GM19351 (cell line): Measurements from ENCODE around the gene IKZF2.

Experiments used
- ATAC-seq: cut with Tn5 transposase; IDR thresholded peaks from one replicate; pipeline ENCODE4 v1.9.1; 2021; ENCODE audit warnings: mild to moderate bottlenecking, moderate library complexity; ENCODE audit not compliant: unreplicated experiment

IKZF2 gene

DNA sequence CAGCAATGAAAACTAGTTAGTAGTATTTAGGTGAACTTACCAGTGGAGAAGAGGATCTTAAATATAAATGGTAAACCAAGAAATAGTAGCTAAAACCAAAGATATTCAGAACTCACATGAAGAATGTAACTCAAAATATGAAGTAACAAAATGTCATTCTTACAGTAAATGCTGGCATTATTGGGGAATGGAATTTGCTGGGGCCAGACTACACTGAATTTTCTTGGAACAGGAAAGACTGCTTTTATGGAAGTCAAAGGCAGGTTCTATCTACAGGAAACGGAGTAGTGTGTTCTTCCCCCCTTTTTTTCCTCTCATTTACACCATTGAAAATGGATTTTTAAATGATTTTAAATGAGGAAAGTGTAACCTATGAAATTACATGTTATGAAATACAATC, 188.7 kb downstream of the IKZF2 start:
- ATAC-seq = no peak

DNA sequence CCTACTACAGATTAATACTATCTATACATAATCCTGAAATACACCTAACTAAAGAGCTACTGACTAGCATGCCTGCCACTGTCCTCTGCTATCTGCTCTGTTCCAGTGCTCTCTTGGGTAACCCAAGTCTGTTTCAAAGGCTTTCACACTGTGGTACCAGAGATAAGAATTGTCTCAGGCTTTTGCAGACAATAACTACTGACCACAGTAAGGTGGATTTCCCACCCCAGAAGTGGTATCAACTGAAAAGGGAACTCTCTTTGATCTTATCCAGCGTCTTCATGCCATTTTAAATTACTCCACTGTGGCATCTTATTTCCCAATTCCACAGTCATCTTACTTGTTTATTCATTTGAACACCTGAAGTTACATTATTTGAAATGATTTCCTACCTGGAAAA, 190.2 kb downstream of the IKZF2 start:
- ATAC-seq = peak; percentile 68

DNA sequence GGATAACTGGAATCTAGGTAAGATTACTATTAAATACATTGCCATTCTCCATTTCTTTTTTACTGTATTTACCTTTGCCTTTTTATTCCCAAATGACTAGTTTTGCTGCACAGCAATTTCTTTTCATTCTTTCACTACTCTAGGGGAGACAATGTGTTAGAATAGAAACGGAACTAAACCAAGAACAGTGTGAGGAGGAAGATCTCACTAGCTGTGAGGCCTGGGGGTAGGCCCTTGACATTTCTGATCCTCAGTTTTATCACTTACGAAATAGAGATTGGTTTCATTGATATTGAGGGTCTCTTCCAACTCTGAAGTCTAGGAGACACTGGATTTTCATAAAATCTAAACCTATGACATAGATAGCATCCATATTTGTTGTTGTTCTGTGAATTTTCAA, 191.1 kb downstream of the IKZF2 start:
- no peak for ATAC-seq

DNA sequence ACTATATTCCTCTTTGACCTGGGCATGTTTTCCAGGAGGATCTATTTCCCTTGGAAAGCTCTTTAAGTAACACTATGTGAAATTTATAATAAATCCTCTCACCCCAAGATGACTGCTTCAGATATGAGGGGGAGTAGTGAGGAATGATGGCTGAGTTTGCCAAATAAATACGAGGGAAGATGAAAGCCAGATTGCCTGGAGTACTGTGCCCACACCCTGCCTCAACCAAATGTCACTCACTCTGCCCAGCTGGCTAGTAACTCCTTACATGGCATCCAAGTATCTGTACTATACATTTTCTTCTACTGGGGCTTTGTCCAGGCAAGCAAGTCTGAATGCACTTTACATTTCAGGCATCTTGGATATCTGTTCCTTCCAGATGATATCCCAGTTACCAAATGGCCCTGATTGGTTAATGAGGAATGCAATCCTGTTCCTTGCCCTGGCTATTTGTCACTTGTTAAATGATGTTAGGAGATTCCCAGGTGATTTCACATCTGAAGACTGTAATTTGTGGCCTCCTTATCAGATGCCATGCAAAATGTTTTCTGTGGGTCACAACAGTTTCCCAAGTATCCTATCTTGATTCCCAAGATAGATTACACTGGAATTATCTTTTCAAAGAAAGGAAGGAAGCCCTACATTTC, 191.8 kb downstream of the IKZF2 start:
- ATAC-seq = no peak

DNA sequence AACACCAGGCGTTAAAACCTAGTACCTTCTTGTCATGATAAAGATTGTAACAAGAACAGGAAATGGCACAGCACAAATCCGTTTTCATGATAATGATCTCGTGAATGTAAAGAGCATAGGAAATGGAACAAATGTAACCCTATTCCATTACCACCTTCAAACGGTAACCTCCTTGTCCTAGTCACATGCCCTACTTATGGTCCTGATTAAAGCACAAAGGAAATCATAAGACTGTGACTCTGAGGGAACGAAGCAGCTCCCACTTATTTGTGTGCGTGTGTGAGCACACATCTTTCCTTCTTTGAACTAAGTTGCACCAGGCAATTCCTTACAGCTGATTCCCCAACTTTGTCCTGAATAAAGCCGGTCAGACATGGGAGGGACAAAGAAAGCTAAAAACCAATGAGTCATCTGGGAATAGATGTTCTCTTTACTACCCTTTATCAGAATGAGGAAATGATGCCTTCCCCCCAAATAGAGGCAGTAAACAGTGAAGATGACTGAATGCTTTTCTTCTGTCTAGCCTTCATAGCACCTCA, 192.6 kb downstream of the IKZF2 start:
- no peak for ATAC-seq

DNA sequence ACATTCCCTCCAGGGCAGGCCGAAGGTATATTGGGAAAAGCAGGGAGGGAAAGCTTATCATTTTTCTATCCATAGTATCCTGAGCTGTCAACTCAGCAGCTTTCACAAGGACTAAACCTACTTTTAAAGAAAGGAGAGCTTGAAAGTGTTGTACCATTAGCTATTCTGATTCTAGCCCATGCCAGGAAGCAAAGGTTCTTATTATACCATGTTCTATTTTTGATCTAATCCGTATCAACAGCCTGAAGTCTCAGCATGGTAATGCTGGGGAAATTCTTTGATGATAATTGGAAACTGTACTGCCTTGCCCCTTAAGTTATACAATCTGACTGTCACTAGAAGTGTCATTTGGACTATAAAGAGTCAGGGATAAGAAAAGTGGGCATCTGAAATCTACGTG, 193.3 kb downstream of the IKZF2 start:
- no peak for ATAC-seq

DNA sequence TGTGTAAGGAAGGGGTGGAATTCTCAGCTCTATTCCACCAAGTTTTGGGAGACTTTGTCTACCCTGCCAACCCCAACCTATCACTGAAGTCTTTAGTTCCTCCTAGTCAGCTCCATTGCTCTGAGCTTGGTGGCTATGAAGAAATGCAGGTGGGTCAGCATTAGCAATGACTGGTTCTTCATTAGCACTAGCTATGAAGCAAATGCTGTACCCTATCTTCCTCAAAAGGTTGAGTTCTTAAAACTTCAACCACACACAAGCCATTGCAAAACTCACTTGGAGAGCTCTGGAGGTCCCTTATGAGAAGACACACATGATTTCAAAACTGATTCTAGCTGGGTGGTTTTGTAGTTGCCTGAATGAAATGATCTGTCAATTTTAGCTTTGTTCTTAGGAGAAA, 193.8 kb downstream of the IKZF2 start:
- ATAC-seq = no peak

DNA sequence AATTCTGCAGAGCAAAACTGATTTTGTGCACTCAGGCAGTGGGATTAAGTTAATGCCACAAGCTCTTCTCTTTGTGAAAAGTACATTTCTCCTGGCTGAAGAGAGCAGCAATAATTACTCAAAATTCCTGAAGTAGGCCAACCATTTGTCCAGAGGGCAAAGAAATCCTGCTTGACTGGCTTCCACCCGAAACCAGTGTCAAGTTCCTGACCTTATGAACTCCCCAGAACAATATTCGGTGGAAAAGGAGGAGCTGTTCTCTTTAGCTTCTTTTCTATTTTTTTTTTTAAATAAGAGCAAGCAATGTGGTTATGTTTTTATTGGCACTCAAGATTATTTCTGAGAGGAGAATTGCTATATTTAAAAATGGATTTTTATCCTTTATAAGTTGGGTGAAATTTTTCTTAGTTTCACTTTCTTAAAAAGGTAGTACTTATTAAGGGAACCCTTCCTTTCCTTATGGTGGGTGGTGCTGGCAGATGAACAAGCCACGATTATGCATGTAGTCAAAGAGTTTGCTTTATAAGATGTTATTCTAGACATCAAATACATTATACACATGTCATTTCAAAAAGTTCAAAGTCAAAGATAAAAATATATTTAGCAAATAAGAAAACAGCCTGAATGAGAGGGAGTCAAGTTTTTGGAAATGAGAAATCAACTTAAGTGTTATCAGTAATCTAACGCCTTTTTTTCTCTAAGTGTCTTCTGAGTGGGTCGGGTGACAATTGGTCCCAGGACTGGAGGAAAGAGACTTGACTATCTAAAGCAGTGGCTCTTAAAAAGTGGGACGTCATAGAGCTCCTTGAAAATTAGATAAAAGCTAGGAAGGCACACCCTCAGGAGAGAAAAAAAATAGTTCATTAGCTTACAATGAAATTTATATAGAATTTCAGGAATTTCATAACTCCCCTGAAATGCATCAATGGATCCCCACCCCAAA, 194.5 kb downstream of the IKZF2 start:
- ATAC-seq = no peak

DNA sequence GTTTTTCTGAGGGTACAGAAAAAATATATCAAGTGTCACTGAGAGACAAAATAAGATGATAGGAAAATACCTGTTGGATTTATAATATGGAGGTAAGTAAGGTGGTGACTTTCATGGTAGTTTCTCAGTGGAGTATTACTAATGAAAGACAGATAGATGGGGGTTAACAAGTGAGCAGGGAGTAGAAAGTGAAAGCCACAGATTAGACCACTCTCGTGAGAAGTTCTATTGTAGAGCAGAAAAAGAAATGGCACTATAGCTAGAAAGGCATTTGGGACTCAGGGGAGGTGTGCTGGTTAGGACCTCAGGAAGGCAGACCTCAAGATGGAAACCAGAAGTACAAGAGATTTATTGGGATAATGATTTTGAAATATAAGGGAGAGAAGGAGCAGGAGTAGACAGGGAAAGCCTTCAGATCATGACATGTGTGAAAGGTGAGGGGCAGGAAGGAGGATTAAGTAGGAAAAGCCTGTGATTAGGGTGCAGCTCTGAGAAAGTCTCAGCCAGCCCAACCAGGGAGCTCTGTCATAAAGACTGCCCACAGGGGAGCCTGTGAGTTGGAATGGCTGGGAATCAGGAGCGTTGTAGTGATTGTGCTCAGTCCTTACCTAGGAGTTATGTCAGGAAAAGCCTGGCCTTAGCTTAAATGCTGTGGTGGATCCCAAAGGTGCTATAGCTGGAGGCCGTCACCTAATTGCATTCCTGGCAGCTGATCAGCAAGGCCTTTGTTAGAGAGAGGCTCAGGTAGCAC, 198.1 kb downstream of the IKZF2 start:
- peak; percentile 92 for ATAC-seq

DNA sequence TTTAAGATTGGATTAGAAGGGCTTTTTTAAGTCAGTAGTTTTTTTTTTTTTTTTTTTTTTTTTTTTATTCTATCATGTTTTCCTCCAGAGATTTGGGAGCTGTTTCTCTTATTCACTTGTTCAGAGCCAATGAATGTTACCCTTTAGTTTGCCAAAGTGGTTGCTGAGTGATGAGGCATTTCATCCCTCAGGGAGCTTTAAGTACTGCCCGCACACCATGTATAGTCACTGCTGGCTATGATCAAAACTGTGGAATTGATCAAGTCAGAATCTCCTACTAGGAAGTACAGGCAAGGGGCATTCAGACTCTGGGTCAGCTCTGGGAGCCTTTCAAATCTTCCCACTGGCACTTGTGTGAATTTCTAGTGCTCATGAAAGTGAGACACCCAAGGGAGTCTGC, 201.6 kb downstream of the IKZF2 start:
- no peak for ATAC-seq
